Epithelial cell of esophagus (primary cell): ENCODE measurements around the gene PATL2.
"Not testable (repeated sequence)": the region's sequence is repeated elsewhere in the genome, so short reads cannot be mapped to it uniquely, and the experiment has no call there.

Experiments used
- DNase-seq: peaks from one replicate; pipeline ENCODE4 v3.0.0; 2010; ENCODE audit warnings: low read depth
- H3K4me3 ChIP-seq: 2 replicates; pipeline ENCODE4 v1.5.1; 2011; ENCODE audit warnings: mild to moderate bottlenecking, low read length, control low read depth
- CTCF ChIP-seq: IDR thresholded peaks from 2 replicates; pipeline ENCODE4 v1.5.1; 2011; ENCODE audit warnings: low read depth, mild to moderate bottlenecking, low read length, control low read depth, inconsistent platforms; ENCODE audit not compliant: insufficient read depth; ENCODE audit errors: missing control alignments

PATL2 gene

GRCh38 chr15:44734839-44735481 lies 23.8 kb upstream of the PATL2 start:
- H3K4me3 ChIP-seq, result no peak overlapping the region
- TF ChIP-seq CTCF, result no peak
- DNase-seq, result no peak

- DNase-seq, result peak; percentile 13
- TF ChIP-seq CTCF, result no peak
- peak overlapping the region; percentile 87 for H3K4me3 ChIP-seq
Measured at GRCh38 chr15:44729408-44730127, 18.4 kb upstream of the PATL2 start.

- peak overlapping the region; percentile 87 for H3K4me3 ChIP-seq
- TF ChIP-seq CTCF, result no peak
- peak; percentile 98 for DNase-seq
Measured at GRCh38 chr15:44728576-44729407, 17.7 kb upstream of the PATL2 start.

- DNase-seq, result not testable (repeated sequence)
- peak overlapping the region; percentile 87 for H3K4me3 ChIP-seq
Measured at GRCh38 chr15:44728232-44728575, 17.1 kb upstream of the PATL2 start.

- no peak overlapping the region for H3K4me3 ChIP-seq
Measured at GRCh38 chr15:44727485-44728231, 16.5 kb upstream of the PATL2 start.

GRCh38 chr15:44726568-44727484 lies 15.7 kb upstream of the PATL2 start:
- DNase-seq, result peak; percentile 86
- no peak overlapping the region for H3K4me3 ChIP-seq
- no peak for TF ChIP-seq CTCF

More at GRCh38 chr15:44727485-44728231, 16.5 kb upstream of the PATL2 start:
- DNase-seq, result peak; percentile 77
- TF ChIP-seq CTCF, result no peak
